CD4-positive, alpha-beta T cell (primary cell): ENCODE results near the gene EHBP1L1. TPM values are rescaled to one million over a fixed set of nuclear protein-coding genes. Genes with fewer than 3 reads are reported as not detected.

Experiments used
- ATAC-seq: fragments of 200-7000 bp; cut with Tn5 transposase; one replicate; pipeline ENCODE4 v1.10.0; 2022; ENCODE audit warnings: mild to moderate bottlenecking; ENCODE audit not compliant: poor library complexity
- CTCF ChIA-PET: fragments of 350-600 bp; sonication (Branson Sonifier 250); formaldehyde crosslinking; loops from one replicate; lab custom pipeline; 2021; ENCODE audit warnings: antibody characterized with exemption, inconsistent platforms; lab: Charles Lee
- POLR2A ChIA-PET: fragments of 350-600 bp; sonication (Branson Sonifier 250); formaldehyde crosslinking; loops from one replicate; lab custom pipeline; 2021; ENCODE audit warnings: antibody characterized with exemption, inconsistent platforms; lab: Charles Lee
- DNase-seq, 14 experiments: peaks; one replicate each; pipeline ENCODE4 v3.0.0-alpha.2; 2013 to 2020; ENCODE audit warnings: mixed read lengths in 2 of 14
- H3K27ac ChIP-seq, 2 donors: one replicate each; pipeline versions ENCODE4 v1.5.1 to v1.7.0; 2013; ENCODE audit warnings: low read length in 2 of 2, low read depth in 1 of 2, mild to moderate bottlenecking in 1 of 2
- H3K27me3 ChIP-seq, 2 experiments: 1 replicate in 1 of 2; 2 replicates in 1 of 2; pipeline versions ENCODE4 v1.6.1 to v1.7.0; 2013; ENCODE audit warnings: low read length in 2 of 2, control low read depth in 1 of 2, mild to moderate bottlenecking in 1 of 2, moderate library complexity in 1 of 2; ENCODE audit not compliant: insufficient read depth in 2 of 2, control insufficient read depth in 1 of 2
- H3K36me3 ChIP-seq: one replicate; pipeline ENCODE4 v1.6.1; 2013; ENCODE audit warnings: low read length, control low read depth; ENCODE audit not compliant: insufficient read depth
- H3K4me1 ChIP-seq: one replicate; pipeline ENCODE4 v1.6.1; 2013; ENCODE audit warnings: low read length, control low read depth; ENCODE audit not compliant: insufficient read depth
- H3K4me3 ChIP-seq: one replicate; pipeline ENCODE4 v1.5.1; 2013; ENCODE audit warnings: mild to moderate bottlenecking, low read length, moderate library complexity
- H3K9me3 ChIP-seq, 2 experiments: 1 replicate in 1 of 2; 2 replicates in 1 of 2; pipeline versions ENCODE4 v1.6.1 to v1.7.0; 2013; ENCODE audit warnings: low read length in 2 of 2, mild to moderate bottlenecking in 2 of 2, control low read depth in 1 of 2, moderate library complexity in 1 of 2; ENCODE audit not compliant: control insufficient read depth in 1 of 2, insufficient read depth in 1 of 2
- H3K27ac Mint-ChIP-seq: one replicate; pipeline ENCODE4 v1.8.0; 2020; ENCODE audit warnings: mixed read lengths
- H3K27me3 Mint-ChIP-seq: one replicate; pipeline ENCODE4 v1.8.0; 2021; ENCODE audit warnings: mixed read lengths
- H3K36me3 Mint-ChIP-seq: one replicate; pipeline ENCODE4 v1.8.0; 2021; ENCODE audit warnings: low read depth, mixed read lengths
- H3K4me1 Mint-ChIP-seq: one replicate; pipeline ENCODE4 v1.8.0; 2021; ENCODE audit warnings: low read depth, mixed read lengths
- H3K4me3 Mint-ChIP-seq: one replicate; pipeline ENCODE4 v1.8.0; 2020; ENCODE audit warnings: mild to moderate bottlenecking, mixed read lengths
- H3K9me3 Mint-ChIP-seq: one replicate; pipeline ENCODE4 v1.8.0; 2020; ENCODE audit warnings: mixed read lengths
- CTCF ChIP-seq: fragments of 200-600 bp; IDR thresholded peaks from one replicate; pipeline ENCODE4 v1.8.0; 2022; ENCODE audit warnings: antibody characterized with exemption, mild to moderate bottlenecking
- intact Hi-C, 2 experiments: fragments of 100-400 bp; cut with DNase I in 1 of 2; cut with micrococcal nuclease in 1 of 2; formaldehyde crosslinking; loops; one replicate each; pipeline versions ENCODE4 v1.15.1 to v1.9.0; 2023 to 2025; cut with DNase I, micrococcal nuclease
- total RNA-seq, 174 experiments: library from RNA in 2 of 174; stranded (reverse) in 2 of 174; gene quantifications; one replicate each; pipeline ENCODE4 v1.2.3 and lab custom pipeline; 2021 to 2026

EHBP1L1 gene
- total RNA-seq, 2 experiments from 2014 or later, result 82.6 to 88.5 TPM

- Histone ChIP-seq H3K4me3 (no peak overlapping the region), H3K27ac (no peak overlapping the region), H3K4me1 (peaks cover 39% of the 10 kb centered on the region), H3K36me3 (peaks cover 57% of the 10 kb centered on the region), H3K27me3 (no peaks in the 10 kb centered on the region), H3K9me3 (no peaks in the 10 kb centered on the region)
- no peak for TF ChIP-seq CTCF
- Mint-ChIP-seq H3K27ac (no peak overlapping the region), H3K9me3 (no peaks in the 10 kb centered on the region), H3K27me3 (no peaks in the 10 kb centered on the region), H3K4me3 (peak overlapping the region; percentile 48), H3K4me1 (peaks cover 34% of the 10 kb centered on the region), H3K36me3 (peaks cover 72% of the 10 kb centered on the region)
- POLR2A ChIA-PET, result interaction anchor here (0.7 to 6.0 kb wide), 3 partner anchors 21 to 162 kb away, joined by 3 to 79 read pairs (median 50); partner anchors contain the start of genes RELA and SIPA1
- DNase-seq (no peak), ATAC-seq (no peak)
- intact Hi-C loops, result loop anchor here (2.0 to 5.0 kb wide), 4 partner anchors 21 to 239 kb away; partner anchors contain the start of genes CFL1 (in 1 of the 2), KAT5 (in 1 of the 2) and SIPA1 (in 1 of the 2)
- CTCF ChIA-PET, result interaction anchor here (1.9 to 3.1 kb wide), 2 partner anchors 8 to 20 kb away, joined by 6 to 9 read pairs; partner anchors contain the start of gene SIPA1
Measured at GRCh38 chr11:65617990-65618751, 42.3 kb downstream of the EHBP1L1 start.

GRCh38 chr11:65618763-65619162, 42.9 kb downstream of the EHBP1L1 start:
- peaks cover 34% of the 10 kb centered on the region for H3K4me1 Mint-ChIP-seq
- no peak for TF ChIP-seq CTCF
- H3K9me3 Mint-ChIP-seq, result no peaks in the 10 kb centered on the region
- H3K27ac Mint-ChIP-seq, result no peak overlapping the region
- Histone ChIP-seq H3K27me3 (no peaks in the 10 kb centered on the region), H3K4me1 (peaks cover 33% of the 10 kb centered on the region), H3K27ac (no peak overlapping the region), H3K4me3 (no peak overlapping the region), H3K36me3 (peaks cover 63% of the 10 kb centered on the region), H3K9me3 (no peaks in the 10 kb centered on the region)
- ChIA-PET POLR2A (interaction anchor here (6.0 kb wide), 1 partner anchor 20 kb away, joined by 50 read pairs; the partner anchor contains the start of gene SIPA1), CTCF (no interaction called here)
- intact Hi-C loops, result loop anchor here (5.0 kb wide), 3 partner anchors 34 to 239 kb away; partner anchors contain the start of genes CFL1 (in 1 of the 2) and KAT5 (in 1 of the 2)
- ATAC-seq (no peak), DNase-seq (no peak)
- H3K27me3 Mint-ChIP-seq, result no peaks in the 10 kb centered on the region
- H3K36me3 Mint-ChIP-seq, result peaks cover 72% of the 10 kb centered on the region
- peak overlapping the region; percentile 51 for H3K4me3 Mint-ChIP-seq

GRCh38 chr11:65619281-65619928, 43.6 kb downstream of the EHBP1L1 start:
- H3K4me3 Mint-ChIP-seq, result peak overlapping the region; percentile 74
- ChIA-PET POLR2A (no interaction called here), CTCF (no interaction called here)
- DNase-seq (no peak), ATAC-seq (no peak)
- H3K27ac ChIP-seq, result no peak overlapping the region
- no peaks in the 10 kb centered on the region for H3K9me3 ChIP-seq
- H3K9me3 Mint-ChIP-seq, result no peaks in the 10 kb centered on the region
- H3K27me3 Mint-ChIP-seq, result no peaks in the 10 kb centered on the region
- no peak for TF ChIP-seq CTCF
- H3K4me1 Mint-ChIP-seq, result peaks cover 29% of the 10 kb centered on the region
- no peak overlapping the region for H3K27ac Mint-ChIP-seq
- peaks cover 69% of the 10 kb centered on the region for H3K36me3 ChIP-seq
- peaks cover 30% of the 10 kb centered on the region for H3K4me1 ChIP-seq
- H3K36me3 Mint-ChIP-seq, result peaks cover 70% of the 10 kb centered on the region
- intact Hi-C loops, result loop anchor here (5.0 kb wide), 3 partner anchors 33 to 238 kb away; partner anchors contain the start of genes CFL1 (in 1 of the 2) and KAT5 (in 1 of the 2)
- H3K4me3 ChIP-seq, result no peak overlapping the region
- H3K27me3 ChIP-seq, result no peaks in the 10 kb centered on the region
